Measurements from ENCODE around the gene FAM72A. TPM values are rescaled to one million over a fixed set of nuclear protein-coding genes. Genes with fewer than 3 reads are reported as not detected.
"Not testable (repeated sequence)": the region's sequence is repeated elsewhere in the genome, so short reads cannot be mapped to it uniquely, and the experiment has no call there.

The FAM72A gene
- polyA plus RNA-seq, 2 donors = 2.5 to 3.1 TPM

DNA sequence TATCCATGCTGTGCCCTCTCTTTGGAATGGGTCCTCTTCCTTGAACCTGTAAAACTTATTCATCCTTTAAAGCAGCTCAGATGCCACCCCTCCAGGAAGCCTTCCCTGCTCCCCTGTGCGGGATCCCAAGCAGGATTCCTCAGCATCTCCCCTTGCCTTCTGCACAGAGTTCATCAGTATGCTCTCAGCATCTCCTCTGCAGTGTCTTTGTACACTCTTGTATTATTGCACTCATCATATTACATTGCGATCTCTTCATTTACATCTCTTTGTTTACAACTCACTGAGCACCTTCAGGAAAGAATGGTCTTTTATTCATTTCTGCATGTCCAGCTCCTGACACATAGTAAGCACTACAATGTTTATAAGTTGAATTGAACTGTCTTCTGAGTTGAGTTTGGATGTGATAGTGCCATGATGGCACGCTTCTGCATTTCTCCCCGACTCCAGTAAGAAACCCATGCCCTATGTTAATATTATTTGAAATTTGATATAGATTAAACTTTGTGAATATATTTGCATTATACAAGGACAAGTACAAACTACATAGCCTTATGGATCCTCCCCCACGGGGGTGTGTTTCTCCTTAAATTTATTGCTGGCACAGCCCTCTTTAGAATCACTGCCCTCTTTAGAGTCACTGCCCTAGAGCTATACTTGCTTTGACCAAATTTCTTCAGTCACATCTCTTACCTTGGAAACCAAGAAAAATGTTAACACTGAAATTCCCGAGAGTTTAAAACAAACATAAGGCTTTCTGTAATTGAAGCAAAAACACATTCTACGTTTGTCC, 13.2 kb upstream of the FAM72A start:
- not testable (repeated sequence) for H3K4me3 ChIP-seq (ENCODE audit: low read depth in 1 of 2, low read length in 2 of 2); H3K27me3 ChIP-seq (ENCODE audit: control insufficient read depth in 1 of 2, insufficient read depth in 2 of 2, low read length in 2 of 2); H3K9me3 ChIP-seq (ENCODE audit: control insufficient read depth in 2 of 2, insufficient read depth in 1 of 2, low read depth in 1 of 2, low read length in 1 of 2); H3K36me3 ChIP-seq (ENCODE audit: control insufficient read depth in 2 of 2, insufficient read depth in 2 of 2, low read length in 1 of 2); H3K27ac ChIP-seq (ENCODE audit: low read depth in 2 of 2, low read length in 1 of 2); H3K4me1 ChIP-seq (ENCODE audit: control insufficient read depth in 2 of 2, insufficient read depth in 2 of 2, low read length in 1 of 2)
- WGBS, 2 donors = 90% methylated on average over 3 to 4 of the region's 7 CpGs

DNA sequence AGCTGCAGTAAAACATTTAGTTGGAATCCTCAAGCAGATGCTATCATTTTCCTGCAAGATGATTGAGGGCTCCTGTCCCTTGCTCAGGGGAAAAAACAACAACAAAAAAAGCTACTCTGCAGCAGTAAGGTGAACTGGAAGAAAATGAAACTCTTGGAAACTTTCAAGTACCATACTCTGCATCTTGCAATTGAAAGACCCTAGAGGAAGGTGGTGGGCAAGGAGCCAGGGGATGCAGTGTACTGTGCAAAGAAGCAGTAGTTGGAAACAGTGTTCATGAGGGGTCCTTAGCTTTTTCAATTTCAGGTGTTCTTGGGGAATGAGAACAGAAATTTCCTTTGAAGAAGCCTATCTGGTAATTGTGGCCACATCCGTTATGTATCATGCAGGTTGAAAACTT, 8.2 kb upstream of the FAM72A start:
- no CpG with 5 or more reads among the region's 1 CpG for WGBS, 2 donors

DNA sequence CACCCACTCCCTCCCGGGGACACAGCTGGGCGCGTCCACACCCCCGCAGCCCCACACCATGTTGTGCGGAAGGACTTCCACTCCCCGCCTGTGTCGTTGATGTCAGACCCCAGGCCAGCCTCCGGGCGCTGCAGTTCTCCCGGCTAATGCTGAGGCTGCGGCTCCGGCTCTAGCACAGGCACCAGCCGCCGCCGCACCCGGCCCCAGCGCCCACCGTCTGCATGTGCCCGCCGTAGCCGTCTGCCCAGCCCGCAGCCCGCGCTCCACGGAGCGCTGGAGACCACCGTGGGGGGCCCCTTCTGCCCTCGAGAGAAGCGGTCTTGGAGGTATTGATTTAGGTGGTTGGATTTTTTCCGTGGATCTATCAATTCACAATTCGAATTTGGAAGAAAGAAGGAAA, 2.9 kb upstream of the FAM72A start:
- not testable (repeated sequence) for H3K27ac ChIP-seq (ENCODE audit: low read depth in 2 of 2, low read length in 1 of 2); H3K4me3 ChIP-seq (ENCODE audit: low read depth in 1 of 2, low read length in 2 of 2); H3K36me3 ChIP-seq (ENCODE audit: control insufficient read depth in 2 of 2, insufficient read depth in 2 of 2, low read length in 1 of 2); H3K4me1 ChIP-seq (ENCODE audit: control insufficient read depth in 2 of 2, insufficient read depth in 2 of 2, low read length in 1 of 2); H3K9me3 ChIP-seq (ENCODE audit: control insufficient read depth in 2 of 2, insufficient read depth in 1 of 2, low read depth in 1 of 2, low read length in 1 of 2); H3K27me3 ChIP-seq (ENCODE audit: control insufficient read depth in 1 of 2, insufficient read depth in 2 of 2, low read length in 2 of 2)
- 1% methylated on average over 20 of the region's 31 CpGs; no CpG with 5 or more reads in 1 of the 2 donors for WGBS, 2 donors

More for the DNA sequence above, 8.2 kb upstream of the FAM72A start:
- not testable (repeated sequence) for H3K4me1 ChIP-seq (ENCODE audit: control insufficient read depth in 2 of 2, insufficient read depth in 2 of 2, low read length in 1 of 2); H3K27me3 ChIP-seq (ENCODE audit: control insufficient read depth in 1 of 2, insufficient read depth in 2 of 2, low read length in 2 of 2); H3K4me3 ChIP-seq (ENCODE audit: low read depth in 1 of 2, low read length in 2 of 2); H3K36me3 ChIP-seq (ENCODE audit: control insufficient read depth in 2 of 2, insufficient read depth in 2 of 2, low read length in 1 of 2); H3K9me3 ChIP-seq (ENCODE audit: control insufficient read depth in 2 of 2, insufficient read depth in 1 of 2, low read depth in 1 of 2, low read length in 1 of 2); H3K27ac ChIP-seq (ENCODE audit: low read depth in 2 of 2, low read length in 1 of 2)

DNA sequence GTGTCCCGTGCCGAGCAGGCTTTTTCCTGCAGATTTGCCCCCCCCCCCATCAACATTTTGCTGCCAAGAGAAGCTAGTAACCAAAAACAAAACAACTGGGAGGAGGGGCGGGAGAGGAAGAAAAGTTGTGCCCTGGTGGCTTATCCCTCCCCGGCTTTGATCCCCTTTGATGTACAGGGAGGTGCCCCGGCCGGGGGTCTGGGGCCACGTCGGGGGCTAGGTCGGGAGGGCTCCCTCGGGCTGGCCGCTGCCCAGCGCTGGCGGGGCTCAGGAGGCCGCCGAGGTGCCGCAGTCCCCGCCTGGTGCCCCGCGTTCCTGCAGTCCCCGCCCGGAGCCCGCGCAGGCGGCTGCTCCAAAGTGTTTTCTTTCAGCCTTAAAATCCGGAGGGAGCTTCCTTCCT, 2.2 kb upstream of the FAM72A start:
- peak overlapping the region; percentile 42 to 55 for H3K4me3 ChIP-seq (ENCODE audit: low read depth in 1 of 2, low read length in 2 of 2)
- not testable (repeated sequence) for H3K36me3 ChIP-seq (ENCODE audit: control insufficient read depth in 2 of 2, insufficient read depth in 2 of 2, low read length in 1 of 2); H3K4me1 ChIP-seq (ENCODE audit: control insufficient read depth in 2 of 2, insufficient read depth in 2 of 2, low read length in 1 of 2); H3K9me3 ChIP-seq (ENCODE audit: control insufficient read depth in 2 of 2, insufficient read depth in 1 of 2, low read depth in 1 of 2, low read length in 1 of 2); H3K27me3 ChIP-seq (ENCODE audit: control insufficient read depth in 1 of 2, insufficient read depth in 2 of 2, low read length in 2 of 2)
- H3K27ac ChIP-seq (ENCODE audit: low read depth in 2 of 2, low read length in 1 of 2) = peak overlapping the region; percentile 31 to 47
- WGBS, 2 donors = 0 to 1% methylated on average over 11 to 24 of the region's 25 CpGs

DNA sequence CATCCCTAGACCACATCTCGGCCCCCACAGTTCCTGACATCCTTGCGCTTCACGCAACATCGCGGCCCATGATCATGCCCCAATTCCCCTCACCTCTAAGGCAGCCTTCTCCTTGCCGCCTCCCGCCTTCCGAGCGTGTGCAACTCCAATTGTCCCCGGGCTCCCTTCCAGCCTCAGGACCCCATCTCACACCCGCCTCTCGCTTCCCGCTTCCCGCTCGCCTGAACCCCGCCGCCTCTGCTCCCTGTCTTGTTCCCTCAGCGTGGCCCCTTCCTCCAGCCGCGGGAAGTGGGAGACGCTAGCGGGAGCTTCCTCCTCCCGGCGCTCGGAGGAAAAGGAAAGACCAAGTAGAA, 1.5 kb upstream of the FAM72A start:
- Histone ChIP-seq H3K27ac (ENCODE audit: low read depth in 2 of 2, low read length in 1 of 2) (peak overlapping the region in 1 of 2 donors; percentile 59), H3K4me3 (ENCODE audit: low read depth in 1 of 2, low read length in 2 of 2) (peak overlapping the region; percentile 28 to 45)
- not testable (repeated sequence) for H3K36me3 ChIP-seq (ENCODE audit: control insufficient read depth in 2 of 2, insufficient read depth in 2 of 2, low read length in 1 of 2); H3K4me1 ChIP-seq (ENCODE audit: control insufficient read depth in 2 of 2, insufficient read depth in 2 of 2, low read length in 1 of 2); H3K9me3 ChIP-seq (ENCODE audit: control insufficient read depth in 2 of 2, insufficient read depth in 1 of 2, low read depth in 1 of 2, low read length in 1 of 2); H3K27me3 ChIP-seq (ENCODE audit: control insufficient read depth in 1 of 2, insufficient read depth in 2 of 2, low read length in 2 of 2)
- 0% methylated on average over 1 of the region's 25 CpGs; no CpG with 5 or more reads in 1 of the 2 donors for WGBS, 2 donors

DNA sequence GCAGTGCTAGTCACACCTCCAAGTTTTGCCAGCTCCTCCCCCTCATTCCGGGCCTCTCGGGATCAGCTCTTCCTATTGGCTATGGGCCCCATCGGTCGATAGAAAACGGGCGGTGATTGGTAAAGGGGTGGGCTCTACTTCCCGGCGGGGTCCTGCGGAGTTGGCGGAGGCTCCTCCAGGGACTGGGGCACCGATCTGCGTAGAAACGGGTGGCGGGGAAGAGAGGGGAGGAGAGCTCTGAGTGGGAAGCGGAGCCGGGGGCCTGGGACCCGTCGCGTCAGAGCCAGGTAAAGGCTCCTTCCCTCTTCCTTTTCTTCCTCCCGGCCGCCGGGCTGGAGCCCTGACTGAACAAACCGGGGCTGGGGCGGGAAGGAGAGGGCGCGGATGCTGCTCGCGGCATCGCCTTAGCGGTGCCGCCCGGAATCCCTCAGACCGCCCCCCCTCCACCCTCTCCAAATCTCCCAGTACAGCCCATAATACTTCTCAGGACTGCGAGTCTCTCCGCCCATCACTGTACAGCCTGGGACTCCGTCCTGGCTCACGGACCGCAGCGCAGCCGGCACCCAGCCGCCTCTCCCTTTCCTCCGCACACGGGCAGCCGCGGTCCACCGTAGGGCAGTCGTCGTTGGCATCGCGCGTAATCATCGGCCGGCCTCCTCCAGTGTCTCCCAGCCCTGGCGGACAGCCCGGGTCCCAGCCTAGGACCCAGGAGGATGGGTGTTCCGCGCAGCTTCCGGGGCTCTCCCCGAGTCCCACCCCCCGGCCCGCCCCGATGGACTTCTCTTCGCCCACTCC, 922 bp upstream of the FAM72A start, which contains the start of gene SRGAP2:
TSS of gene SRGAP2 (plus strand) at position 178 of the 795 bp plus-strand sequence. CDS start 2,430 bp downstream, outside the sequence.
- not testable (repeated sequence) for H3K4me1 ChIP-seq (ENCODE audit: control insufficient read depth in 2 of 2, insufficient read depth in 2 of 2, low read length in 1 of 2); H3K27me3 ChIP-seq (ENCODE audit: control insufficient read depth in 1 of 2, insufficient read depth in 2 of 2, low read length in 2 of 2); H3K36me3 ChIP-seq (ENCODE audit: control insufficient read depth in 2 of 2, insufficient read depth in 2 of 2, low read length in 1 of 2); H3K9me3 ChIP-seq (ENCODE audit: control insufficient read depth in 2 of 2, insufficient read depth in 1 of 2, low read depth in 1 of 2, low read length in 1 of 2)
- WGBS, 2 donors = 0 to 1% methylated on average over 18 to 23 of the region's 63 CpGs
- H3K27ac ChIP-seq (ENCODE audit: low read depth in 2 of 2, low read length in 1 of 2) = peak within 1 kb of the TSS; percentile 70 to 82
- H3K4me3 ChIP-seq (ENCODE audit: low read depth in 1 of 2, low read length in 2 of 2) = peak within 1 kb of the TSS; percentile 45 to 52

DNA sequence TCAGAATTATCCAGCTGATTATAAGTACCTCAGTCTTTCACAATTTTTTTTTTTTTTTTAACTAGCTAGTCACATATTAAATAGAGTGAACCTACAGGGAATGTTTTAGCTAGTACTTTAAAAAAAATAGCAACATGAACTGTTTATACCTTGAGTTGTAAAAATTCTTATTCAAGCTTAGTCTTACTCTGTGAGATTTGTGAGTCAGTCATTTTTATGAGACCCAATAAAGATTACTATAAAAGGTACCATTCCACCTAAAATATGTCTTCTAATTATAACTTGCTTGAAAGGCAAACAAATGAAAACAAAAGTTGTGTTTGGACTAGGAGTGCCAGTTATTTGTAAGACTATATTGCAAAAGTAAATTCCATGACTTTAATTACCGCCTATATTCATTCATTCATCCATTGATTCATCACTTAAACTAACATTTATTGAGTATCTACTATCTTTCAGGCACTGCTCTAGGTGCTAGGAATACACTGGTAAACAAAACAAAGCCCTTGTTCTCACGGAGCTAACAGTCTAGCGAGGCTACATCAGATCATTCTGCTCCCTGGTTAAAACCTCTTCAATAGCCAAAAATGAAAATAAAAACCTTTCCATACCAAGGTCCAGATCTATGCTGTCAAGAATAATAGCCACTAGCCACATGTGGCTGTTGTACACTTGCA, 5.8 kb downstream of the FAM72A start:
- H3K4me1 ChIP-seq (ENCODE audit: control insufficient read depth in 2 of 2, insufficient read depth in 2 of 2, low read length in 1 of 2); H3K27ac ChIP-seq (ENCODE audit: low read depth in 2 of 2, low read length in 1 of 2); H3K4me3 ChIP-seq (ENCODE audit: low read depth in 1 of 2, low read length in 2 of 2); H3K36me3 ChIP-seq (ENCODE audit: control insufficient read depth in 2 of 2, insufficient read depth in 2 of 2, low read length in 1 of 2); H3K9me3 ChIP-seq (ENCODE audit: control insufficient read depth in 2 of 2, insufficient read depth in 1 of 2, low read depth in 1 of 2, low read length in 1 of 2); H3K27me3 ChIP-seq (ENCODE audit: control insufficient read depth in 1 of 2, insufficient read depth in 2 of 2, low read length in 2 of 2): not testable (repeated sequence)
- 86 to 87% methylated on average over 2 of the region's 3 CpGs for WGBS, 2 donors

DNA sequence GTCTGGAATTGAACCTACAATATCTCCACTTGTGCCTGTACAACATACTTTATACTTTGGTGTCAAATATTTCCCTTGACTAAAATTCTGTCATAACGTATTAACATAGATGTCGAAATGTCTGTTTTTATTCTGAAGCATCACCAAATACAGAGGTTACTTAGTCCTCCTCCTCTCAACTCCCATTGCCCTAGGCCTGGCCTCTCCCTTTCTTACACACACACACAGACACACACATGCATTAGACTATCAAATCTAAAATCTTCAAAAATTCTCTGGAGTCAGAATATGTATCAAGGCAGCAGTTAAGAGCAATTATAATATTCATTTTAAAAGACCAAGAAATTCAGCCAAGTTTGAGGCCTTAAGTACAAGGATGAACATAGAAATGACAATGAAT, 7.5 kb downstream of the FAM72A start:
- H3K9me3 ChIP-seq (ENCODE audit: control insufficient read depth in 2 of 2, insufficient read depth in 1 of 2, low read depth in 1 of 2, low read length in 1 of 2); H3K36me3 ChIP-seq (ENCODE audit: control insufficient read depth in 2 of 2, insufficient read depth in 2 of 2, low read length in 1 of 2); H3K27me3 ChIP-seq (ENCODE audit: control insufficient read depth in 1 of 2, insufficient read depth in 2 of 2, low read length in 2 of 2); H3K27ac ChIP-seq (ENCODE audit: low read depth in 2 of 2, low read length in 1 of 2); H3K4me1 ChIP-seq (ENCODE audit: control insufficient read depth in 2 of 2, insufficient read depth in 2 of 2, low read length in 1 of 2); H3K4me3 ChIP-seq (ENCODE audit: low read depth in 1 of 2, low read length in 2 of 2): not testable (repeated sequence)
- no CpG with 5 or more reads among the region's 2 CpGs for WGBS, 2 donors

DNA sequence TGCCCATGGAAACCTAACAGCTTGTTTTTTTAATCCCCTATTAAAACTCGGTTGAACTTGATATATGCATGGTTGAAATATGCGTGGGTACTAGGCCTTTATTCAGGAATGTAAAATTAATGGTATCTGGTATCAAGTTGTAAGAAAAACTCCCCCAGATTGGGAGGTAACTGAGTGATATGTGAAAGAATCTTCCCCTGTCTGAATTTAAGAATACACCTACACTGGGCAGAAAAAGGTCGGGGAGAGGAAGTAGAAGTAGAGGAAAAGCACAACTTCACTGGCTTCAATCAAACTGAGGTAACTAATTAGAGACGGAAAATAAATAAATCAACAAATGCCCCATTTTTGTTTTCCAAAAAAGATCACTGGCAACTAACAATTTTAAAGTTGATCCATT, 15.8 kb downstream of the FAM72A start:
- not testable (repeated sequence) for H3K4me1 ChIP-seq (ENCODE audit: control insufficient read depth in 2 of 2, insufficient read depth in 2 of 2, low read length in 1 of 2); H3K4me3 ChIP-seq (ENCODE audit: low read depth in 1 of 2, low read length in 2 of 2); H3K9me3 ChIP-seq (ENCODE audit: control insufficient read depth in 2 of 2, insufficient read depth in 1 of 2, low read depth in 1 of 2, low read length in 1 of 2); H3K36me3 ChIP-seq (ENCODE audit: control insufficient read depth in 2 of 2, insufficient read depth in 2 of 2, low read length in 1 of 2); H3K27me3 ChIP-seq (ENCODE audit: control insufficient read depth in 1 of 2, insufficient read depth in 2 of 2, low read length in 2 of 2); H3K27ac ChIP-seq (ENCODE audit: low read depth in 2 of 2, low read length in 1 of 2)
- whole genome bisulfite sequencing, 2 donors = 88 to 100% methylated on average over 2 of the region's 4 CpGs
